Ishikawa (cell line): ENCODE data around the gene DNAJC5.

Experiments used
- CEBPB ChIP-seq: IDR thresholded peaks from 2 replicates; pipeline ENCODE4 v1.6.1; 2012
- CREB1 ChIP-seq: IDR thresholded peaks from 2 replicates; pipeline ENCODE4 v1.6.1; 2012; ENCODE audit warnings: low read depth
- EGR1 ChIP-seq: IDR thresholded peaks from 2 replicates; pipeline ENCODE4 v1.6.1; 2012
- EP300 ChIP-seq: IDR thresholded peaks from 2 replicates; pipeline ENCODE4 v1.6.1; 2012; ENCODE audit warnings: borderline replicate concordance
- FOXM1 ChIP-seq: IDR thresholded peaks from 2 replicates; pipeline ENCODE4 v1.6.1; 2012; ENCODE audit warnings: low read depth, borderline replicate concordance
- MAX ChIP-seq: IDR thresholded peaks from 2 replicates; pipeline ENCODE4 v1.6.1; 2012
- NFIC ChIP-seq: IDR thresholded peaks from 2 replicates; pipeline ENCODE4 v1.6.1; 2012
- RAD21 ChIP-seq: IDR thresholded peaks from 2 replicates; pipeline ENCODE4 v1.6.1; 2012; ENCODE audit warnings: low read depth
- REST ChIP-seq: IDR thresholded peaks from 2 replicates; pipeline ENCODE4 v1.6.1; 2012; ENCODE audit warnings: low read depth, mild to moderate bottlenecking
- TAF1 ChIP-seq: IDR thresholded peaks from 2 replicates; pipeline ENCODE4 v1.6.1; 2012; ENCODE audit warnings: low read depth, mild to moderate bottlenecking
- TCF12 ChIP-seq: IDR thresholded peaks from 2 replicates; pipeline ENCODE4 v1.6.1; 2012; ENCODE audit warnings: low read depth
- TEAD4 ChIP-seq: IDR thresholded peaks from 2 replicates; pipeline ENCODE4 v1.6.1; 2012
- YY1 ChIP-seq: IDR thresholded peaks from 2 replicates; pipeline ENCODE4 v1.6.1; 2012; ENCODE audit warnings: low read depth
- ZBTB7A ChIP-seq: IDR thresholded peaks from 2 replicates; pipeline ENCODE4 v1.6.1; 2012; ENCODE audit warnings: low read depth
- TF ChIP-seq, protein P1 (sequence below): IDR thresholded peaks from 2 replicates; pipeline ENCODE4 v1.6.1; 2012

The DNAJC5 gene

GRCh38 chr20:63935447-63935846, 40.5 kb downstream of the DNAJC5 start:
- no peak for TF ChIP-seq RAD21
- TF ChIP-seq REST: no peak
- TF ChIP-seq EGR1: no peak
- no peak for TF ChIP-seq CREB1
- no peak for TF ChIP-seq ZBTB7A
- no peak for TF ChIP-seq FOXM1
- TF ChIP-seq TEAD4: no peak
- TF ChIP-seq TCF12: no peak
- no peak for TF ChIP-seq CEBPB
- TF ChIP-seq MAX: no peak
- no peak for TF ChIP-seq YY1
- no peak for TF ChIP-seq NFIC
- TF ChIP-seq EP300: no peak
- TF ChIP-seq TAF1: no peak
- TF ChIP-seq, protein P1, sequence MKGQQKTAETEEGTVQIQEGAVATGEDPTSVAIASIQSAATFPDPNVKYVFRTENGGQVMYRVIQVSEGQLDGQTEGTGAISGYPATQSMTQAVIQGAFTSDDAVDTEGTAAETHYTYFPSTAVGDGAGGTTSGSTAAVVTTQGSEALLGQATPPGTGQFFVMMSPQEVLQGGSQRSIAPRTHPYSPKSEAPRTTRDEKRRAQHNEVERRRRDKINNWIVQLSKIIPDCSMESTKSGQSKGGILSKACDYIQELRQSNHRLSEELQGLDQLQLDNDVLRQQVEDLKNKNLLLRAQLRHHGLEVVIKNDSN: no peak

DNA sequence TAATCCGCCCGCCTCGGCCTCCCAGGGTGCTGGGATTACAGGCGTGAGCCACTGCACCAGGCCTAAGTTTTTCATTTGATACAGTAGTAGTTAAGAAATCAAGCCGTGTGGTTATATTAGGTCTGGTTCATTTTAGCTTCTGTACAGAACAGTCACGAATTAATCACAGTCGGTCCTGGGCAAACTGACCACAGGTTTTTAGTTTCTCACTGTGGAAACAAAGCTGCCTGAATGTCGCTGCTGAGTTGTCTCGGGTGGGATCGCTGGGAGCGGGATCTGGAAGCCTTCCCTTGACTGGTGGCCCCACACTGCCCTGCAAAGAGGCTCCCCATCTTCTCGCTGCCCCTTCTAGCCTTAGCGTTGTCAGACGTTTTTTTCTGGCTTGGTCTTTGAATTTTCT, 42.7 kb downstream of the DNAJC5 start:
- TF ChIP-seq ZBTB7A (no peak), REST (no peak), RAD21 (no peak)

DNA sequence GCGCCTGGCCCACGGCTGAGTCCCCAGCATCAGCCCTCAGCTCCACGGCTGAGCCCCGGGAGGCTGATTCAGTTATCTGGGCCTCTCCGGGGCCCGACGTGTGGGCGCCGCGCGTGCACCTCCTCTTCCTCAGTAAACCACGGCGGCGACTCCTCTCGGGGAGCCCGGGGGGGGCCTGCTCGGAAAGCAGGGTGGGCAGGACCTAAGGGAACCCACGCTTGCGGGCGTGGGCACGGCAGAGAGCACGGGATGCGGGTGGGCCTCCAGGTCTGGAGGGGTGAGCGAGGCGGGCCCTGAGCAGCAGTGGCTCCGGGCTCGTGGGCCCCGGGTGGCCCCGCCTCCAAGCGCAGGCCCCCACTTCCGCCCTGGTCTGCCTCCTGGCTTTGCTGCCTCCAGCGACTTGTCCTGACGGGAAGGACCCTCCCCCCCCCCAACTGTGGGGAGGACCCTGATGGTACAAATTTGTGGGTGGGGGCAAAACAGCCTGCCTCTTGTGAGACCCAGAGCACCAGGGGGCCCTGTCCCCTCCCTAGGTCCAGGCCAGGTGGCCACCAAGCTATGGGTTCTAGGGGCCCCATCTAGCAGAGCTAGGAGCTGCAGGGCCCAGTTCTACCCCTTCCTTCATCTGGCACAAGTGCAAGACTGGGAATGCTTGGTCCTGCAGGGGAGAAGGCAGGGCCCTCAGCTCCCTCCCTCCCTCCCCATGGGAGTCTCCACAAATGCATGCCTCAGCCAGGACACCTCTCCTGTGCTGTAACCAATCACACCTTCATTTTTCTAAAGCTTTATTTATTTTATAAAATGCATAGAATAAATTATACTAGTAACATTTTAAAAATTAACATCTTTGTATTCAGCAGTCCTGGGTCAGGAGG, 44.4 kb downstream of the DNAJC5 start:
- TF ChIP-seq MAX (no peak), YY1 (no peak), CREB1 (no peak)

GRCh38 chr20:63940071-63940471, 45.1 kb downstream of the DNAJC5 start:
- no peak for TF ChIP-seq YY1
- TF ChIP-seq FOXM1: no peak
- TF ChIP-seq TAF1: no peak
- TF ChIP-seq EP300: no peak
- no peak for TF ChIP-seq TEAD4
- TF ChIP-seq, protein P1: no peak
- no peak for TF ChIP-seq CEBPB
- no peak for TF ChIP-seq MAX
- no peak for TF ChIP-seq EGR1
- TF ChIP-seq CREB1: no peak
- no peak for TF ChIP-seq TCF12

- TF ChIP-seq EGR1 (no peak), REST (no peak), TAF1 (no peak), NFIC (no peak), TCF12 (no peak), MAX (no peak), EP300 (no peak), CEBPB (no peak), FOXM1 (no peak), TEAD4 (no peak), CREB1 (no peak), YY1 (no peak), ZBTB7A (no peak), RAD21 (no peak)
- TF ChIP-seq, protein P1: no peak
Measured at GRCh38 chr20:63940472-63941266, 45.7 kb downstream of the DNAJC5 start.
